Calu3 (cell line): ENCODE results near the gene DNAH7. TPM values are rescaled to one million over a fixed set of nuclear protein-coding genes. Genes with fewer than 3 reads are reported as not detected.

ENCODE experiments used
- BruUV-seq: library from RNA; stranded (reverse); fragments of 400-500 nt; replicated peaks from 2 replicates; lab custom pipeline; 2021; lab: Mats Ljungman, UMichigan
- CTCF ChIA-PET: fragments of 300-600 bp; sonication (Branson Sonifier 250); formaldehyde crosslinking; loops from one replicate; lab custom pipeline; 2022; ENCODE audit warnings: antibody characterized with exemption; lab: Charles Lee
- DNase-seq: peaks from one replicate; pipeline ENCODE4 v3.0.0; 2022
- H3K27ac Mint-ChIP-seq: one replicate; pipeline ENCODE4 v1.8.0; 2022; ENCODE audit warnings: mixed read lengths; ENCODE audit not compliant: unreplicated experiment
- H3K27me3 Mint-ChIP-seq: one replicate; pipeline ENCODE4 v1.8.0; 2022; ENCODE audit warnings: mixed read lengths; ENCODE audit not compliant: unreplicated experiment
- H3K36me3 Mint-ChIP-seq: one replicate; pipeline ENCODE4 v1.8.0; 2022; ENCODE audit warnings: mild to moderate bottlenecking, moderate library complexity, mixed read lengths; ENCODE audit not compliant: insufficient read depth, unreplicated experiment
- H3K4me1 Mint-ChIP-seq: one replicate; pipeline ENCODE4 v1.8.0; 2022; ENCODE audit warnings: mild to moderate bottlenecking, low read depth, mixed read lengths; ENCODE audit not compliant: unreplicated experiment
- H3K4me3 Mint-ChIP-seq: one replicate; pipeline ENCODE4 v1.8.0; 2022; ENCODE audit warnings: mild to moderate bottlenecking, low read depth, moderate library complexity, mixed read lengths; ENCODE audit not compliant: unreplicated experiment
- H3K9me3 Mint-ChIP-seq: one replicate; pipeline ENCODE4 v1.8.0; 2022; ENCODE audit warnings: low read depth, mixed read lengths; ENCODE audit not compliant: unreplicated experiment
- CTCF ChIP-seq: fragments of 200-600 bp; IDR thresholded peaks from one replicate; pipeline ENCODE4 v1.8.0; 2022; ENCODE audit warnings: antibody characterized with exemption; ENCODE audit not compliant: unreplicated experiment
- intact Hi-C: fragments of 100-400 bp; cut with micrococcal nuclease; formaldehyde crosslinking; loops from one replicate; pipeline ENCODE4 v1.10.0; 2022; ENCODE audit not compliant: unreplicated experiment
- total RNA-seq: library from RNA; stranded (reverse); gene quantifications from 2 replicates; pipeline ENCODE4 v1.2.3, GENCODE V29; 2022

DNAH7 gene
- total RNA-seq, 1 experiment from 2014 or later, result 2.5 TPM

- no peak for DNase-seq
- no TSS peak for BruUV-seq
- intact Hi-C loops, result no loop called here
- Mint-ChIP-seq H3K27me3 (no peaks in the 10 kb centered on the region), H3K36me3 (no peaks in the 10 kb centered on the region), H3K4me1 (no peaks in the 10 kb centered on the region), H3K27ac (no peak overlapping the region), H3K4me3 (no peak overlapping the region), H3K9me3 (no peaks in the 10 kb centered on the region)
- TF ChIP-seq CTCF, result no peak
- CTCF ChIA-PET, result no interaction called here
Observed at GRCh38 chr2:195959341-195959740, 109.3 kb downstream of the DNAH7 start.

GRCh38 chr2:195956725-195957124 is 111.9 kb downstream of the DNAH7 start:
- CTCF ChIA-PET, result no interaction called here
- BruUV-seq, result no TSS peak
- no peak for DNase-seq
- H3K27me3 Mint-ChIP-seq, result no peaks in the 10 kb centered on the region
- no peaks in the 10 kb centered on the region for H3K36me3 Mint-ChIP-seq
- no peak for TF ChIP-seq CTCF
- peaks cover 5% of the 10 kb centered on the region for H3K9me3 Mint-ChIP-seq
- no peak overlapping the region for H3K4me3 Mint-ChIP-seq
- no peaks in the 10 kb centered on the region for H3K4me1 Mint-ChIP-seq
- intact Hi-C loops, result no loop called here
- H3K27ac Mint-ChIP-seq, result no peak overlapping the region

GRCh38 chr2:195945056-195945455 is 123.6 kb downstream of the DNAH7 start:
- DNase-seq, result no peak
- no peak overlapping the region for H3K27ac Mint-ChIP-seq
- peaks cover 4% of the 10 kb centered on the region for H3K9me3 Mint-ChIP-seq
- no peaks in the 10 kb centered on the region for H3K27me3 Mint-ChIP-seq
- BruUV-seq, result no TSS peak
- CTCF ChIA-PET, result no interaction called here
- no peak overlapping the region for H3K4me3 Mint-ChIP-seq
- no peaks in the 10 kb centered on the region for H3K4me1 Mint-ChIP-seq
- TF ChIP-seq CTCF, result no peak
- intact Hi-C loops, result no loop called here
- no peaks in the 10 kb centered on the region for H3K36me3 Mint-ChIP-seq

- intact Hi-C loops, result loop anchor here (5.0 to 10.0 kb wide), 3 partner anchors 130 to 1392 kb away; partner anchors contain the start of gene DNAH7
- no TSS peak for BruUV-seq
Observed at GRCh38 chr2:195937176-195937575, 131.5 kb downstream of the DNAH7 start.

More at GRCh38 chr2:195937176-195937575, 131.5 kb downstream of the DNAH7 start:
- Mint-ChIP-seq H3K4me3 (no peak overlapping the region), H3K27ac (no peak overlapping the region), H3K36me3 (no peaks in the 10 kb centered on the region), H3K4me1 (no peaks in the 10 kb centered on the region), H3K9me3 (peaks cover 2% of the 10 kb centered on the region), H3K27me3 (no peaks in the 10 kb centered on the region)
- CTCF ChIA-PET, result interaction anchor here (0.6 kb wide), 1 partner anchor 1699 kb away, joined by 3 read pairs; no protein-coding TSS in a partner anchor
- TF ChIP-seq CTCF, result no peak
- DNase-seq, result no peak
